VCaP (cell line): ENCODE data around the gene TOP3A.

ENCODE experiments used
- H3K27ac ChIP-seq: fragments of 450-650 bp; 2 replicates; pipeline ENCODE4 v1.5.1; 2017
- CTCF ChIP-seq: fragments of 450-650 bp; conservative IDR thresholded peaks from 2 replicates; pipeline ENCODE4 v1.5.1; 2017; ENCODE audit warnings: mild to moderate bottlenecking, moderate library complexity

TOP3A gene

DNA sequence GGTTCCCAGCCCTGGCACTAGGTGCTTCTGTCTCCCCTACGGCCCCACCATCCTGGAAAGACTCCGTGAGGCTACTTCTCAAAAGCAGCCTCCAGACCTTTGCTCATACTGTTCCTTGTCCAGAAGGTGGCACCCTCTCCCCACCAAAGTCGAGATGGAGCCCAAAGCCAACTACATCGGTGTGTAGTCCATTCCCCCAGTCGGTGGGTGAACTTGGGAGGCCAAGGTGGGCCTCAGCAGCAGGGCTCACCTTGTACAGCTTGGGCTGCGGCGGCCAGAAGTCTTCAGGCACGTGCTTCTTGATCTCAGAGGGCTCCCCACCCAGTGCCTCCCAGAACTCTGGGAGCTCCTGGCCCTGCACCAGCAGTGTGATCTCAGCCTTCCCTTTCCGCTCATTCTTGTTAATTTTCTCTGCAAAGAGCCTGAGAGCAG lies 66.5 kb downstream of the TOP3A start:
- peak; percentile 79 for TF ChIP-seq CTCF

DNA sequence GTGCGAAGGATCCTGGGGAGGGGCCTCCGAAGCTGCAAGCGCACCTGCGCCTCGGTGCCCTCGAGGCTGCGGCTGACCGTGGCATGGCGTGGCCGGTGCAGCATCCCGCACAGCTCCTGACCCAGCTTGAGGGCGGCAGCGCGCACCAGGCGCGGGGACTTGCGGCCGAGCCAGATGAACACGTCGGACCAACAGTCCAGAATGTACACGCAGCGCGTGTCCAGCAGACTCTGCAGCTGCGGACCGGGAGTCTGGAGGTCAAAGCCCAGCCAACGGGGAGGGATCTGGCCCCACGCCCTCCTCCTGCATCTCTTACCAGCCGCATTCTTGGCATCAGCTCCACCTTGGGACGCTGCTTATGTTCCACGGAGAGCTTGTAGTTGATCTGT lies 67.2 kb downstream of the TOP3A start:
- no peak for TF ChIP-seq CTCF
- H3K27ac ChIP-seq = peak overlapping the region; percentile 56

More for the DNA sequence above, 66.5 kb downstream of the TOP3A start:
- H3K27ac ChIP-seq = peak overlapping the region; percentile 56; the same call in 1 of the 2 replicates

DNA sequence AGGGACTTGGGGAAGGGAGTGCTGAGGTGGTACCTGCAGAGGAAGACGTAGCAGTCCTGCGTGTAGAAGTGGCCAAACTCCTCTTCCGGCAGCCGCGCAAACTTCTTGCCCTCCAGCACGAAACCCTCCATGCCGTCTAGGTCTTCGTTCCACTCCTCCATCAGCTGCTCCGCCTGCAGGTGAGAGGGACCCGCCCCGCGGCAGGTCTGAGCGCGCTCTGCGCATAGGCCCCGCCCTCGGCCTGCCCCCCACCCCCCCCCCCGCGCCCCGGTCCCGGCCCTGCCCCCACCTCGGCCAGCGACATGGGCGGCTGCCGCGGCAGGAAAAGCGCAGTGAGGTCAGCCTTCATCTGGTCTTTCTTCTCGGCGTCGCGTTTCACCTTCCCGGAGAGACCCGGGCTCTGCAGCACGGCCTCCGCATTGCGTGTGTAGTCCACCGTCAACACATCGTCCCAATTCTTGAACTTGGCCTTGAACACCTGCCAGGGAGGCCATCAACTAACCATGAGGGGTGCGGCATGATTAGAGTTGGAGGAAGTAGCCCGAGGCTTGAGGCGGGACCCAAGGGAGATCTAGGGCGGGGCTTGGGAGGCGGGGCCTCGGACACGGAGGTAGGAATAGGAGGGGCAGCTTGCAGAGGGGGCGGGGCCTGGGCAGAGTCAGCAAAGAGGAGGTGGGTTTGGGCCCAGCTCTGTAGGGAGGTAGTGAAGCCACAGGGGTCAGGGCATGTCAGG lies 67.7 kb downstream of the TOP3A start:
- no peak for TF ChIP-seq CTCF
- H3K27ac ChIP-seq = peak overlapping the region; percentile 56

- TF ChIP-seq CTCF = no peak
- peak overlapping the region; percentile 56 for H3K27ac ChIP-seq
These were observed 68.6 kb downstream of the TOP3A start for GRCh38 chr17:18246109-18246725.

DNA sequence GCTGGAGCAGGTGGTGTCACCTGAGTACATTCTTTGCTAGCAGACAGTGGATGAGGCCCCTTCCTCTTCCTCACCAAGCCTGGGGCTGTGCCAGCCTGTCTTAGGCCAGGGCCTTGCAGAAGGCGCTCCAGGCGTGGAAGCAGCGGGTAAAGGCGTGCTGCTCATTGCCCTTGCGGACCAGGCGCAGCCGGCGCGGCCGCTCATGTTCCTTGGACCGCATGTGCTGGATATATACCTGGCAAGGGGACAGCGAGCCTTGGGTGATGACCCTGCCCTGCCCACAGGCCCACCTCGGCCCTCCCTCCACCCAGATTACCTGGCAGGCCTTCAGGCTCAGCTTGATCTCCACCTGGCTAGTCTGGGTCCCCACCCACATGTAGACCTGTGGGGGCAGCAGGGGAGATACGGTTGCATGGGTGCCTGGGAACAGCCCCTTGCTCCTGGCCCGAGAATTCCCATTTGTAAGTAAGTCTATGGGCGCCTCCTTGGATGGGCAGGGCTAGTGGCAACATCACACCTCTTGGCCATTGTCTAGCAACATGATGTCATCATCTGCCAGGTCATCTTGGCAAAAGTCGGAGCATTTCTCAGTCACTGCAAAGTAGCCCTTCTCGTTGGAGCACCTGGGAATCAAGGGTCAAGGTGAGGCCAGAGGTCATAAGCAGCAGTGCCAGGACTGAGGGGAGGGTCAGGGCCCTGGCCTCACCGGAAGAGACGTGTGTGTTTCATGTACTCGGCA lies 69.6 kb downstream of the TOP3A start:
- no peak overlapping the region for H3K27ac ChIP-seq
- TF ChIP-seq CTCF = no peak

- H3K27ac ChIP-seq = no peak overlapping the region
- no peak for TF ChIP-seq CTCF
These were observed 73.4 kb downstream of the TOP3A start for GRCh38 chr17:18241229-18241871.

- no peak for TF ChIP-seq CTCF
- H3K27ac ChIP-seq = no peak overlapping the region
These were observed 74.3 kb downstream of the TOP3A start for GRCh38 chr17:18240449-18240848.
